NCI-H146 treated with DMSO at 0.1 percent for 48 hours (cell line): ENCODE data around the gene SLC35G1.
A peak's percentile ranks its signal among the peaks of the same experiment; 100 is the strongest.

Experiments used
- DNase-seq: peaks from one replicate; lab custom pipeline; 2025; ENCODE audit not compliant: unreplicated experiment; lab: John Stamatoyannopoulos, UW

Gene SLC35G1, protein sequence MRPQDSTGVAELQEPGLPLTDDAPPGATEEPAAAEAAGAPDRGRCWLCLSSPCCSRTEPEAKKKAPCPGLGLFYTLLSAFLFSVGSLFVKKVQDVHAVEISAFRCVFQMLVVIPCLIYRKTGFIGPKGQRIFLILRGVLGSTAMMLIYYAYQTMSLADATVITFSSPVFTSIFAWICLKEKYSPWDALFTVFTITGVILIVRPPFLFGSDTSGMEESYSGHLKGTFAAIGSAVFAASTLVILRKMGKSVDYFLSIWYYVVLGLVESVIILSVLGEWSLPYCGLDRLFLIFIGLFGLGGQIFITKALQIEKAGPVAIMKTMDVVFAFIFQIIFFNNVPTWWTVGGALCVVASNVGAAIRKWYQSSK

DNA sequence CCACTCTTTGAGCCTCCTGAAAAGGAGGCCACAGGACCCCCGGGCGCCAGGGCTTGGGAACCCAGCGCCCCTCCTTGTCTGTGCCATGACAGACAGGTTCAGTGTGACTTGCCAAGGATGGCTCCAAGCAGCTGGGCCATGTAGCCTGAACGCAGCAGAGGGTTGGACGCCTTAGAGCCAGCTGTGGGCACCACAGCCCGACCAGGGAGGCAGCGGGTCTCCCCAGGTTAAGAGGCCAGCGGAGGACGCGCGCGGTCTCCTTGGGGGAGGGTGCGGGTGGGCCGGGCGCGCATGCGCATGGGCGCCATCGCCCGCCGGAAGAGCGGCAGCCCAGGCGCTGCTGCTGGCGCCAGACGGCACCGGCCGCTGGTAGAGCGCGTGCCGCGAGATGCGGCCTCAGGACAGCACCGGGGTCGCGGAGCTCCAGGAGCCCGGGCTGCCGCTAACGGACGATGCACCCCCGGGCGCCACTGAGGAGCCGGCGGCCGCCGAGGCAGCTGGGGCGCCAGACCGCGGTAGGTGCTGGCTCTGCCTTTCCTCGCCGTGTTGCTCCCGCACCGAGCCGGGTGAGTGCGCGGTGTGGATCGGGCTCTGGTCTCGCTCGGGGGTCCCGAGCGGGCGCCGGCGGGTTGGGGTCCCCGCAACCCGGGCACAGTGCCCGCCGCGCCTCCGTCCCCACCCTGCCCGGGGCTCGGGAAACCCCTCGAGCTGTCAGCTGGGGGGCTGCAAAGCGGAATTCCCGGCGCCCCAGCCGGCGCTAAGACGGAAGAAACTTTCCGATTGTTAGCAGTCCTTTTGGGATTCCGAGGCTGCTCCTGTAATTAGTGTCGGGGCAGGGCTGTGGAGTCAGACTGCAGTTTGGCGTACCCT lies at the start of gene SLC35G1:
TSS of gene SLC35G1 (plus strand) at position 333 of the 870 bp plus-strand sequence. CDS start at position 389, 56 bp downstream.
- peak; percentile 42 for DNase-seq

DNA sequence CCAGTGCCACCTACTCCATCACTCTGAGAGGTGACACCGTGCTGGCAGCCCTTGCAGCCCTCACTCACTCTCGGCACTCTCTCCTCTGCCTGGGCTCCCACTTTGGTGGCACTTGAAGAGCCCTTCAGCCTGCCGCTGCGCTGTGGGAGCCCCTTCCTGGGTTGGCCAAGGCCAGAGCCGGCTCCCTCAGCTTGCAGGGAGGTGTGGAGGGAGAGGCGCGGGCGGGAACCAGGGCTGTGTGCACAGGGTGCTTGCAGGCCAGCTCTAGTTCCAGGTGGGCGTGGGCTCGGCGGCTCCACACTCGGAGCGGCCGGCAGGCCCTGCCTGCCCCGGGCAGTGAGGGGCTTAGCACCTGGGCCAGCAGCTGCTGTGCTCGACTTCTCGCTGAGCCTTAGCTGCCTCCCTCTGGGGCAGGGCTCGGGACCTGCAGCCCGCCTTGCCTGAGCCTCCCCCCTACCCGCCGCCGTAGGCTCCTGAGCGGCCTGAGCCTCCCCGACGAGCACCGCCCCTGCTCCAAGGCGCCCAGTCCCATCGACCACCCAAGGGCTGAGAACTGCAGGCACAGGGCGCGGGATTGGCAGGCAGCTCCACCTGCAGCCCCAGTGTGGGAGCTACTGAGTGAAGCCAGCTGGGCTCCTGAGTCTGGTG lies 48.7 kb upstream of the SLC35G1 start:
- DNase-seq, result no peak

DNA sequence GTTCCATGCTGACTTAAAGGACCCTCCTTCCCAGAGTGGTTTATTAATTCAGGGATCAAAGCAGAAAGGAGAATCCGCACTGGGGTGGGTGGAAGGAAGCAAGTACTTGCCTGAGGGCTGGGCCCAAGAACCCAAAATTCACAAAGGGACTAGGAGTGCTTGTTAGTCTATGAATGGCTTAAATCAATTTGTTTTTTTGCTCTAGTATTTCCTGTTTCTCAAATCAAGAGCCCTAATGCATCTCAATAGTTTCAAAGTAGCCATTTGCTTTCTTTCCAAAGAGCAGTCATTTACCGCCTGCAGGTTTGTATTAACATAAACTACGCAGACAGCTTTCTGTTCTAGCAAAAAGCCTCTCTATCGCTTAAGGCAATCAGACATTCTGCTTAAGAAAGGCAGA lies 44.2 kb upstream of the SLC35G1 start:
- no peak for DNase-seq

DNA sequence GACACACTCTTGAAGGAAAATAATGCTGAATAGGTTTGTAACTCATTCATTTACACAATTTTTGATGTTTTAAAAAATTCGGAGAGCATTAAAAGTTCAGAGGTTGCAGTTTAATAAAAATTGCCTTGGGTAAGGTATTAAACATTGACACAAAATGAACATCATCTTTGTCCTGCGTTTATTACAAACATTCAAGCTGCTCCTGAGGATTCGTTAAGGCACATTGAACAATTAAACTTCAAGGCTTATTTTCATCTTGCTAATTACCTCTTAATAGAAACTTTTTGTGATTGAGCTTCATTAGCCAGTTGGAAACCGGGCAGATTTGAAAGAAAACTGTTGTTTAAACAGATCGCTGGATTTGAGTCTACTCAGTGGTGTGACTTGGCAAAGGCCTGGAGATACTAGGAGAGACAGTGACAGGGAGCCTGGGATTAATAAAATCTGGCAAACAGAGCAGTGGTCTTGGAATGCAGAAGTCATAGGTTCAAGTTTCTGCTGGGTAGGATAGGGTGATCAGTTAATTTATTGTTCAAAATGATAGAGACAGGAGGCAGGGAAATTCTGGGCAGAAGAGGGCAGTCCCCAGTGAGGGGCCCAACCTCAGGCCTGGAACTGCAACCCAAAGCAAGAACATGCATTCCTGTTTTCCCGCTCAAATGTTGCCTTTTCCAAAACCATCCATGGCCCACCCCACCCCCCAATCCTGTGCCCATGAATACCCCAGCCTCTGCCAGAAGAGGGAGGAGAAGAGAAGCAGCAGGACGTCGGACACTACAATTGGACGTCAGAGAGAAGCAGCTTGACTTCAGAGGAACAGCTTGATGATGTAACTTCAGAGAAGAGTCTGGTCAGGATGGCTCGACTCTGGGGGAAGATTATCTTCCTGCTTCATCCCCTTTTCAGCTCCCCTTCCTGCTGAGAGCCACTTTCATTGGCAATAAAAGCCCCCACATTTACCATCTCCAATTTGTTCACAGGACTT lies 43.5 kb upstream of the SLC35G1 start:
- no peak for DNase-seq

DNA sequence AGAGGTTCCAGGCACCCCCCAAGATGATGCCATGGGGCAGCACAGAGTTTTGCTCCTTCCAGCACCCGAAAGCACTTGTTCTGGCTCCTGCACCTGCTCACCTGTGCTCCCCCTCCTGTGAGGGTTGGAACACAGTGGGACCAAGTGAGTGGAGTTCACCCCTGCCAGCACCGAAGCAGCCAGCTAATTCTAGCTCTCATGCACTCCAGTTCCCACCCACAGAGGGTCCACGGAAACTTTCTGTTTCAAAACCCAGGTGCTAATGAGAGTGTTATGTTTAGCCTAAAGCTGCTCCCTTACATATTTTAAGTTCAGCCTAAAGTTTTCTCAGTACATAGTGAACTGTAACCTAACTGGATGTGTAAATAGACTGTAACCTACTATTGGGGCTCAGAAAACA lies 42.6 kb upstream of the SLC35G1 start:
- DNase-seq, result no peak

DNA sequence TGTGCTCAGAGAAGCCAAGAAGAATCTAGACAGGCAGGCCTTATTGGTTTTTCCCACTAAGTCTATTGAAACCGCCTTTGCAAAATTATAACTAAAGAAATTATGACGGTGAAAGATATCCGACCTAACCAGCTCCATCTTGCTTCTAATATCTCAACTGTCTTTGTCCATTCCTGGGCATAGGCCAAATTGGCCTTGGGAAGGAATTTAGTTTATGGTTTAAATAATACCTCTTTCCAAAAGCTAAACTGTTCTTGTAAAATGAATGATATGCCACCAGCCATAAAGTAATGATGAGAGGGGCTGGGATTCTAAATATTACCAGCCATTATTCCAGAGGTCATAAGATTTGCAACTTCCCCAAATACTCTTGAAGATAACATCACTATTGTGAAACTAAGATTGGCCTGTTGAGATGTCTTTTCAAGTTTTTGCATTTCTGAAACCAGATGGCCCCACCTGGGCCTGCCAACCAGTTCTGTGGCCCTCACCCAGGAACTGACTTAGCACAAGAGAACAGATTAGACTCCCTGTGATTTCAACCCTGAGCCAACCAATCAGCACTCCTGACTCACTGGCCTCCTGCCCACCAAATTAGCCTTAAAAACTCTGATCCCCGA lies 41.2 kb upstream of the SLC35G1 start:
- no peak for DNase-seq

DNA sequence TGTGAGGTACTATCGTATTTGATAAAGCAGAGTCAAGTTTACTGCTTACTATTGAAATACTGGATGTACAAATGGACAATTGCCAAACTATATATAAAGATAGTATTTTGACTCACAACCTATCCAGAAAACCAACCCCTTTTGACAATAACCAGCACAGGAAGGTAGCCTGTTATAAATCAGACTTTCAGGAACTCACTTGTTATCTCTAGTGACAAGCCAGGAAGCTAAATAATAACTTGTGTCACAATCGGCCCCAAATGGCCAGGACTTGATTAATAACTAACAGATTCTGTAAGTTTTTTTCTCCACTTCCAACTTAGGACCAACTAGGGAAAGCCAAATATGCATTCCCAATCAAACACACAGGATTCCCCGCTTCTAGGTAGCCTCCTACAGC lies 38.8 kb upstream of the SLC35G1 start:
- DNase-seq, result no peak

DNA sequence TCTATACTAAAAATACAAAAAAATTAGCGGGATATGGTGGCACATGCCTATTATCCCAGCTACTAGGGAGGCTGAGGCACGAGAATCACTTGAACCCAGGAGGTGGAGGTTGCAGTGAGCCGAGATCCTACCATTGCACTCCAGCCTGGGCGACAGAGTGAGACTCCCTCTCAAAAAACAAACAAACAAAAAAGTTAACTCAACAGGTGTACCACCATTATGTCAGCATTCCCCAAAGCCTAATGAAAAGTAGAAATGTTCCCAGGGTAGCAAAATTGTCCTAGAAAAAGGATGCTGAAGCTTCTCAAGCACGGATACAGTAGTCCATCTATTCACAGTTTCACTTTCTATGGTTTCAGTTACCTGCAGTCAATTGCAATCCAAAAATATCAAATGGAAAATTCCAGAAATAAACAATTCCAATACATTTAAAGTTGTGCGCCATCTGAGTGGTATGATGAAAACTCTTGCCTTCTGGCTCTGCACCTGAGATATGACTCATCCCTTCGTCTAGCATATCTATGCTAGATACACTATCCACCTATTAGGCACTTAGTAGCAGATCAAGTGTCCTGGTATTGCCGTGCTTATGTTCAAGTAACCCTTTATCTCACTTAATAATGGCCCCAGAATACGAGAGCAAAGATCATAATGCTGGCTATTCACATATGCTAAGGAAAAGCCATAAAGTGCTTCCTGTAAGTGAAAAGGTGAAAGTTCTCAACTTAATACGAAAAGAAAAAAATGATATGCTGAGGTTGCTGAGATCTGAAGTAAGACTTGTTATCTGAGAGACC lies 37.2 kb upstream of the SLC35G1 start:
- DNase-seq, result no peak

DNA sequence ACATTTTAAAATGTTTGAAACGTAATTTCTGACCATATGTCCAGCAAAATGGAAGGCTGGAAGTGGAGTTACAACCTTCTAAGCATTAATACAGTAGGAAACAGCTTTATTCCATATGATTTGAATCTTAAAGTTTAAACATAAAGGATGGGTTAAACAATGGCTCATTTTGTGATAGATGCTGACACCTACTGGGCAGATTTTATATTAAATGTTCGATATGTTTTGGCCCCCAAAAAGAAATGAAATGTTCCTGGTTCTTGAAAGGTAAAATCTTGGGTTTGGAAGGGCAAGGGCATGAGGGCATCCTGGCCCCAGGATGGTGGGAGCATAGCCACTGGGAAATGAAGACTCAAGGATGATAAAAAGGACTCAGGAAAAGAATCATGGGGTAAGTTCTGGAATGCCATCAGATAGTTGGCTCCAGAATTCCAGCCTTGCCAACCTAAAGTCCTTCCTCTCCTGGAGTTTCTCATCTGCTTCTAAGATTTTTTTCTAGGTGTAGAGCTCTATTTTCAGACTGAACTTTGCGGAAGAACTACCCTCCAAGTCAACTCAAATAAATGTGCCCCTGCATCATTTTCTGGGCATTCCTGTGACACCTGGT lies 34.6 kb upstream of the SLC35G1 start:
- DNase-seq, result no peak

DNA sequence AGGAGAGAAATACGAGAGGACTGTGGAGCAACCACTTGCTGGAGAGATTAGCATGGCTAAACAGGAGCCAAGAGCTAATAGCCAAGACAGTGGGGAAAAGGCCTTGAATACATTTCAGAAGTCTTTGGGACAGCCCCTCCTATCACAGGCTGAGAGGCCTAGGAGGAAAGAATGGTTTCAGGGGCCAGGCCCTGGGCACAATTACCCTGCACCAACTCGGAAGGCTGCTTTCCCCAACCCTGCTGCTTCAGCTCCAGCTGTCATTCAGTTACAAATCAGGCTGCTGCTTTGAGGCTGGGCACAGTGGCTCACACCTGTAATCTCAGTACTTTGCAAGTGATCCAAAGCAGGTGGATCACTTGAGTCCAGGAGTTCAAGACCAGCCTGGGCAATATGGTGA lies 32.0 kb upstream of the SLC35G1 start:
- DNase-seq, result no peak

DNA sequence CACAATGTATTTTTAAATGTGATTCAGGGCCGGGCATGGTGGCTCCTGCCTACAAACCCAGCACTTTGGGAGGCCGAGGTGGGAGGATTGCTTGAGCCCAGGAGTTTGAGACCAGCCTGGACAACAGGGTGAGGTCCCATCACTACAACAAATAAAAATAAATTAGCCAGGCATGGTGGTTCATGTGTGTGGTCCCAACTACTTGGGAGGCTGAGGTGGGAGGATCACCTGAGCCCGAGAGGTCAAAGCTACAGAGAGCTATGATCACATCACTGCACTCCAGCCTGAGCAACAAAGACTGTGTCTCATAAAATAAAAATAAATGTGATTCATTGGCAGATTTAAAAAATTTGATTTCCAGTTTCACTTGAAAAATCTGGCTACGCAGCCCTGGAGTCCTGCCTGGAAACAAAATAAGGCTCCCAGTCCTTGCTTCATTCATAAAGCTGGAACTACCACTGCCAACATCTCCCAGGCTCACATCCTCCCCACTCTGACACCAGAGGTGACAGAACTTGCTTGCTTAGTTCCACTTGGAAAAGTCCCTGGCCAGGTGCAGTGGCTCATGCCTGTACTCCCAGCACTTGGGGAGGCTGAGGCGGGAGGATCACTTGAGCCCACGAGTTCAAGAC lies 27.9 kb upstream of the SLC35G1 start:
- no peak for DNase-seq

DNA sequence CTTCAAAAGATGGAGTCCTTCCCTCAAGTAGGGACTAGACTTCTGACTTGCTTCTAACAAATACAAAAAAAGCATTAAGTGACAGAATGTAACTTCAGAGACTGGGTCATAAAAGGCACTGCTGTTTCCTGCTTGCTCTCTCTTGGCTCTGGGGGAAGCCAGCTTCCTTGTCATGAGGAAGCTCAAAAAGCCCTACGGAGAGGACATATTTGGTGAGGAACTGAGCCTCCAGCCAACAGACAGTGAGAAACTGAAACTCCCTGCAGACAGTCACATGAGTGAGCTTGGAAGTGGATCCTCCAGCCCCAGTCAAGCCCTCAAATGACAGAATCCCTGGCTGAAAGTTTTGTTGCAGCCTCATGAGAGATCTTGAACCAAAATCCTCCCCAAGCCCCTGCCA lies 26.3 kb upstream of the SLC35G1 start:
- no peak for DNase-seq

DNA sequence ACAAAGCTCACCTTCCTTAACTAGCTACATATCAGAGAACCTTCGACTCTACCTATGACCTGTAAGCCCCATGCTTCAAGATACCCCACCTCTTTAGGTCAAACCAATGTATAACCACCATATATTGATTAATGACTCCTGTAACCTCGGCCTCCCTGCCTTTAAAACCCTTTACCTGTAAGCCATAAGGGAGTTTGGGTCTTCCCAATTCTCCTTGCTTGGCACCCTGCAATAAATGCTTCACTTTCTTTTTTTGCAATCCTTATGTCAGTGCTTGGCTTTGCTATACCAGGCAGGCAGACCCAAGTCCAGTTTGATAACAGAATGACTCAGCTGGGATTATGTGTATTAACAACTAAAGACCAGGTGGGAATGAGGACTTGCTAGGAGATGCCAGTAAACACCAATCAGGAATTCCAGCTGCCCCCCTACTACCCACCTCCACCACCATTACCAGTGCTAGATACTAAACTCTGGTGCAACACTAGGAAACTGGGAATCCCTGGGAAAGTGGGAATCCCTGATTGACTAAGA lies 22.0 kb upstream of the SLC35G1 start:
- no peak for DNase-seq

DNA sequence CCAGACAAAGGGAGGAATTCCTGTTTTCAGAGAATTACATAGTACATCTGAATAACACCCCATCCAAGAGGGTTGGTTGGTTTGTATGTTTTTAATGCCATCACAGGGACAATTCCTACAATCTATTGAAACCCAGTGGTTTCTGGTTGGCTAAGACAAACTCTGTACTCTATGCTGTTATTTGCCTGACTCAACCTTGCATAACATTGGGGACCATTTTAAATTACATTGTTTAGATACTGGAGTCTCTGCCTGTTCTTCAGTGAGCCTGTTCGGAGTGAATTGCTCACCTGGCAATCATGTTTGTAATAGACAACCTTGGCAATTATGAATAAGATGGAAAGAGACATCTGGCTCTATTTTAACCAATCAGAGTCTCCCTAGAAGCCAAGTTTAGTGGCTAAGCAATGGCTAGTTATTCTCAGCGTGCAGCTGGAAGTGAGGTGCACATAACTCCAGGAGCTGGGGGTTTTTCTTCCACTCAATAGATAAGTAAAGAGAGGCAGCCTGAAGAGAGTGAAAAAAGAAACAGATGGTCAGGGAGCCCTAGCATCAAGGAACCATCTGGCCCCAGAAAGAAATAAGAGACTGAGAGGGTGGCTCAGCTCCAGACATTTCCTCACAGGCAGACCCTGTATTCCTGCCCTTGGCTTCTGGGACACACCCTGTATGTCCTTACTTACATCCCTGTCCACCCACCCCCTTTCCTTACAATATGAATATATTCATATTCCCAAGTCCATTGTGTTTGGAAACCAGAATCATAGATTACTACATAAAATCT lies 21.2 kb upstream of the SLC35G1 start:
- DNase-seq, result no peak

DNA sequence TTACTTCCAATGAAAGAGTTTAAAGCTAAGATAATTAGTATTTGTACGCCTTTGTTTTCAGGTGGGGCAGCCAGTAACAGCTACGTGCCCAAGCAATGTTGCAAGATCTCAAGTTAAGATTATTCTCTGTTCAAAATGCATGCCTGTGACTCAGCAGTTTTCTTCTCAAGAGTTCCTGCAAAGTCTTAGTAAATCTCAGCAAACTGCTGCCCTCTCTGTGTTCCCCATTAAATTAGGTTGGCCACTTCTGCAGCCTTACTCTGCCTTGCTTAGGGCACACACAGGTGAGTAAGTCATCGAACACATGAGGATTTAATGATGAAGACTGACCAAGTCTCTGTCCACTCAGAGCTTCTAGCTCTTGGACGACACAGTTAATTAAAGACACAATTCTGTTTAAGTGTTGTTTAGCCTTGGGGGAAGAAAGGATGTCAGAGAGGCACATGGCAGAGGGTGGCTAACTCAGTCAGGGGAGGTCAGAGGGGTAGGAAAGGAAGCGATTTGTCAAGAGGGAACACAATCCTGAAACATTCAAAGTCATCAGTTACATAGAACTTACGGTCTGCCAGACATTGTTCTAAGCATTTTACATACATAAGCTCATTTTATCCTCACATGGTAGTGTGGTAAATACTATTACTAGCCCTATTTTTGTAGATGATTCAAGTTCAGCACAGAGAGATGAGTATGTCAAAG lies 20.2 kb upstream of the SLC35G1 start:
- DNase-seq, result no peak

DNA sequence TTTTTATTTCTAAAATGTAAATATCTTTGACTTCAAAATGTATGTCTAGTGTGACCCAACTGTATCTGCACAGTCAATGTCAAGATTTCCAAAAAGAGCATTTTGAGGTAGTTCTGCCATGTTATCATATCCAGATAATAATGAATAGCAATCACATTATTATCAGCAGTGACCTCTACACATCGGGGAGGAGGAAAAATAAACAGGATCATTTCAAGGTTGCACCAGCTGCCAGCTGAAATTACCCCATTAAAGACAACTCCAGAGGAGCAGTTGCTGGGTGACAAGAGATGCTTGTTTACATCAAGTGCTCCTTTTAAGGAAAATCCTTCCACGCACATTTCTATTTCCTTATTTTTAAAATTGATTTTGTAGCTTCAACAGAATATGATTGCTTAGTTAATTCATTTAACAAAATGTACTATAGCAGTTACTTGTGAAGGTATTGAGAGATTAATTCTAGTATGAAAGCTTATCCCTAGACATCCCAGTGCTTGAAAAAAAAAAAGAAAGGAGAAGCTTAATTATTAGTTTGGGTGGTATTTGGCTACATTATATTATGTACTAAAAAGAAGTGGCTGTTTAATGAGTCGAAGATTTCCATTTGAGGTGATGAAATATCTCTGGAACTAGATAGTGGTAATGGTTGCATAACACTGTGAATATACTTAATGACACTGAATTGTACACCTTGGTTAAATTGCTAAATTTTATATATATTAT lies 19.3 kb upstream of the SLC35G1 start:
- peak; percentile 86 for DNase-seq
